MM.1S (cell line): ENCODE measurements around the gene PSMB5.

Experiments
- EZH2 ChIP-seq: fragments of 300-600 bp; sonication (generic); optimal IDR thresholded peaks from 2 replicates; pipeline ENCODE3; 2017; ENCODE audit warnings: low read depth, mild to moderate bottlenecking, antibody characterized with exemption, low read length, mixed read lengths
- TF ChIP-seq, protein P1 (sequence below): fragments of 300-600 bp; sonication (generic); IDR thresholded peaks from 2 replicates; pipeline ENCODE4 v1.5.1; 2016; ENCODE audit warnings: antibody characterized with exemption, low read length, mixed read lengths

GRCh38 chr14:23051141-23052057, 16.7 kb upstream of the PSMB5 start:
- TF ChIP-seq, protein P1, sequence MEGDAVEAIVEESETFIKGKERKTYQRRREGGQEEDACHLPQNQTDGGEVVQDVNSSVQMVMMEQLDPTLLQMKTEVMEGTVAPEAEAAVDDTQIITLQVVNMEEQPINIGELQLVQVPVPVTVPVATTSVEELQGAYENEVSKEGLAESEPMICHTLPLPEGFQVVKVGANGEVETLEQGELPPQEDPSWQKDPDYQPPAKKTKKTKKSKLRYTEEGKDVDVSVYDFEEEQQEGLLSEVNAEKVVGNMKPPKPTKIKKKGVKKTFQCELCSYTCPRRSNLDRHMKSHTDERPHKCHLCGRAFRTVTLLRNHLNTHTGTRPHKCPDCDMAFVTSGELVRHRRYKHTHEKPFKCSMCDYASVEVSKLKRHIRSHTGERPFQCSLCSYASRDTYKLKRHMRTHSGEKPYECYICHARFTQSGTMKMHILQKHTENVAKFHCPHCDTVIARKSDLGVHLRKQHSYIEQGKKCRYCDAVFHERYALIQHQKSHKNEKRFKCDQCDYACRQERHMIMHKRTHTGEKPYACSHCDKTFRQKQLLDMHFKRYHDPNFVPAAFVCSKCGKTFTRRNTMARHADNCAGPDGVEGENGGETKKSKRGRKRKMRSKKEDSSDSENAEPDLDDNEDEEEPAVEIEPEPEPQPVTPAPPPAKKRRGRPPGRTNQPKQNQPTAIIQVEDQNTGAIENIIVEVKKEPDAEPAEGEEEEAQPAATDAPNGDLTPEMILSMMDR, result no peak
- TF ChIP-seq EZH2, result no peak
